Neuronal stem cell (in vitro differentiated cells): ENCODE data around the gene IFNA10.
"Not testable (repeated sequence)": the region's sequence is repeated elsewhere in the genome, so short reads cannot be mapped to it uniquely, and the experiment has no call there.

Experiments used
- DNase-seq: peaks from one replicate; pipeline ENCODE4 v3.0.0-alpha.2; 2013; ENCODE audit warnings: low spot score
- H2AFZ ChIP-seq: one replicate; pipeline ENCODE4 v1.6.1; 2013; ENCODE audit warnings: mild to moderate bottlenecking, low read length, inconsistent platforms
- H2AK5ac ChIP-seq: 2 replicates; pipeline ENCODE4 v1.6.1; 2013; ENCODE audit warnings: low read depth, mild to moderate bottlenecking, inconsistent platforms, low read length, moderate library complexity, mixed read lengths
- H2BK120ac ChIP-seq: 2 replicates; pipeline ENCODE4 v1.6.1; 2013; ENCODE audit warnings: low read depth, mild to moderate bottlenecking, inconsistent platforms, low read length, moderate library complexity, mixed read lengths
- H2BK12ac ChIP-seq: one replicate; pipeline ENCODE4 v1.6.1; 2013; ENCODE audit warnings: low read length, inconsistent platforms
- H2BK15ac ChIP-seq: 2 replicates; pipeline ENCODE4 v1.6.1; 2013; ENCODE audit warnings: mild to moderate bottlenecking, low read length, inconsistent platforms, mixed read lengths
- H2BK5ac ChIP-seq: one replicate; pipeline ENCODE4 v1.6.1; 2013; ENCODE audit warnings: inconsistent platforms, mild to moderate bottlenecking, low read length, moderate library complexity
- H3K14ac ChIP-seq: one replicate; pipeline ENCODE4 v1.6.1; 2013; ENCODE audit warnings: low read length, inconsistent platforms
- H3K18ac ChIP-seq: 2 replicates; pipeline ENCODE4 v1.6.1; 2013; ENCODE audit warnings: low read length, inconsistent platforms
- H3K23ac ChIP-seq: 2 replicates; pipeline ENCODE4 v1.6.1; 2013; ENCODE audit warnings: low read depth, mild to moderate bottlenecking, mixed read lengths, low read length, inconsistent platforms; ENCODE audit not compliant: poor library complexity
- H3K27ac ChIP-seq: replicated peaks from 3 replicates; pipeline ENCODE4 v1.5.1; 2013; ENCODE audit warnings: low read length, inconsistent platforms
- H3K27me3 ChIP-seq, 3 experiments: 2 replicates each; pipeline ENCODE4 v1.6.1; 2013; ENCODE audit warnings: low read length in 3 of 3, mild to moderate bottlenecking in 2 of 3, inconsistent platforms in 1 of 3, low read depth in 1 of 3, mixed read lengths in 1 of 3, moderate library complexity in 1 of 3; ENCODE audit not compliant: control insufficient read depth in 3 of 3, insufficient read depth in 3 of 3
- H3K36me3 ChIP-seq, 2 donors: replicated peaks in 1 of 2; 2 replicates each; pipeline ENCODE4 v1.6.1; 2013; ENCODE audit warnings: low read length in 2 of 2; ENCODE audit not compliant: control insufficient read depth in 2 of 2, insufficient read depth in 2 of 2
- H3K4ac ChIP-seq: 2 replicates; pipeline ENCODE4 v1.6.1; 2013; ENCODE audit warnings: inconsistent platforms, mild to moderate bottlenecking, low read length, moderate library complexity
- H3K4me1 ChIP-seq, 2 donors: 1 replicate in 1 of 2; 2 replicates in 1 of 2; pipeline ENCODE4 v1.6.1; 2013; ENCODE audit warnings: low read length in 2 of 2, low read depth in 1 of 2; ENCODE audit not compliant: control insufficient read depth in 2 of 2, insufficient read depth in 1 of 2
- H3K4me2 ChIP-seq: one replicate; pipeline ENCODE4 v1.6.1; 2013; ENCODE audit warnings: mild to moderate bottlenecking, low read length, inconsistent platforms; ENCODE audit not compliant: insufficient read depth, poor library complexity, severe bottlenecking
- H3K4me3 ChIP-seq, 2 donors: 2 replicates each; pipeline ENCODE4 v1.5.1; 2013; ENCODE audit warnings: low read length in 2 of 2, mild to moderate bottlenecking in 2 of 2, inconsistent platforms in 1 of 2, moderate library complexity in 1 of 2
- H3K79me1 ChIP-seq: one replicate; pipeline ENCODE4 v1.6.1; 2013; ENCODE audit warnings: low read depth, mild to moderate bottlenecking, inconsistent platforms, low read length, moderate library complexity
- H3K9ac ChIP-seq: one replicate; pipeline ENCODE4 v1.6.1; 2013; ENCODE audit warnings: mild to moderate bottlenecking, low read depth, low read length, inconsistent platforms; ENCODE audit not compliant: poor library complexity
- H3K9me3 ChIP-seq, 2 donors: replicated peaks in 1 of 2; 2 replicates each; pipeline versions ENCODE3 to v1.6.1; 2013; ENCODE audit warnings: low read length in 2 of 2, mild to moderate bottlenecking in 2 of 2, inconsistent platforms in 1 of 2, low read depth in 1 of 2, mixed read lengths in 1 of 2, moderate library complexity in 1 of 2; ENCODE audit not compliant: control insufficient read depth in 2 of 2, insufficient read depth in 1 of 2
- H4K8ac ChIP-seq: one replicate; pipeline ENCODE4 v1.6.1; 2013; ENCODE audit warnings: low read depth, mild to moderate bottlenecking, inconsistent platforms, low read length, moderate library complexity
- H4K91ac ChIP-seq: one replicate; pipeline ENCODE4 v1.6.1; 2013; ENCODE audit warnings: low read length, low read depth, mild to moderate bottlenecking, inconsistent platforms; ENCODE audit not compliant: poor library complexity
- WGBS, 2 donors: extraction: QIAGEN DNeasy Blood & Tissue Kit; methylation state at CpG; one replicate each; pipeline ENCODE4 v1.1.7; 2013; ENCODE audit warnings: missing lambda C conversion rate in 2 of 2, mixed read lengths in 1 of 2; ENCODE audit not compliant: insufficient read length in 2 of 2, insufficient replicate concordance in 1 of 2; ENCODE audit errors: extremely low coverage in 2 of 2; 5-methylcytosine and 5-hydroxymethylcytosine counted together

Gene IFNA10

GRCh38 chr9:21217211-21217610 lies 10.3 kb upstream of the IFNA10 start, which contains the start of gene IFNA16:
Gene IFNA16, minus strand, starts transcription at chr9:21217311. Its CDS starts 6 bp downstream, at chr9:21217305.
- not testable (repeated sequence) for H4K8ac ChIP-seq, H4K91ac ChIP-seq, H2AK5ac ChIP-seq, H2BK15ac ChIP-seq, H3K4me2 ChIP-seq, H3K27me3 ChIP-seq, H3K27ac ChIP-seq, H3K18ac ChIP-seq, H3K79me1 ChIP-seq, H3K9me3 ChIP-seq, H2BK5ac ChIP-seq, H3K4me1 ChIP-seq, H2BK12ac ChIP-seq, H2BK120ac ChIP-seq, H3K9ac ChIP-seq, DNase-seq, H3K4ac ChIP-seq, H3K36me3 ChIP-seq, H2AFZ ChIP-seq, H3K14ac ChIP-seq, H3K23ac ChIP-seq, H3K4me3 ChIP-seq
- no CpG with 5 or more reads among the region's 1 CpG for WGBS, 2 donors

GRCh38 chr9:21213411-21214326 lies 6.7 kb upstream of the IFNA10 start:
- H2BK120ac ChIP-seq, H4K91ac ChIP-seq, DNase-seq, H2BK5ac ChIP-seq, H3K4ac ChIP-seq, H3K23ac ChIP-seq, H3K4me2 ChIP-seq, H3K4me3 ChIP-seq, H3K14ac ChIP-seq, H3K18ac ChIP-seq, H3K79me1 ChIP-seq, H3K9ac ChIP-seq, H3K9me3 ChIP-seq, H3K36me3 ChIP-seq, H3K27ac ChIP-seq, H3K27me3 ChIP-seq, H2BK15ac ChIP-seq, H4K8ac ChIP-seq, H2BK12ac ChIP-seq, H3K4me1 ChIP-seq, H2AFZ ChIP-seq, H2AK5ac ChIP-seq: not testable (repeated sequence)
- no CpG with 5 or more reads among the region's 5 CpGs for WGBS, 2 donors

GRCh38 chr9:21212160-21212559 lies 5.2 kb upstream of the IFNA10 start:
- not testable (repeated sequence) for H3K79me1 ChIP-seq, H3K18ac ChIP-seq, H3K36me3 ChIP-seq, H2AK5ac ChIP-seq, H3K4me1 ChIP-seq, H3K9me3 ChIP-seq, H2BK120ac ChIP-seq, H4K8ac ChIP-seq, H3K23ac ChIP-seq, H2BK12ac ChIP-seq, H3K4me2 ChIP-seq, H3K27me3 ChIP-seq, H4K91ac ChIP-seq, H3K4me3 ChIP-seq, DNase-seq, H3K9ac ChIP-seq, H2AFZ ChIP-seq, H3K14ac ChIP-seq, H2BK5ac ChIP-seq, H3K4ac ChIP-seq, H3K27ac ChIP-seq, H2BK15ac ChIP-seq
- WGBS, 2 donors, result no CpG with 5 or more reads among the region's 2 CpGs

DNA sequence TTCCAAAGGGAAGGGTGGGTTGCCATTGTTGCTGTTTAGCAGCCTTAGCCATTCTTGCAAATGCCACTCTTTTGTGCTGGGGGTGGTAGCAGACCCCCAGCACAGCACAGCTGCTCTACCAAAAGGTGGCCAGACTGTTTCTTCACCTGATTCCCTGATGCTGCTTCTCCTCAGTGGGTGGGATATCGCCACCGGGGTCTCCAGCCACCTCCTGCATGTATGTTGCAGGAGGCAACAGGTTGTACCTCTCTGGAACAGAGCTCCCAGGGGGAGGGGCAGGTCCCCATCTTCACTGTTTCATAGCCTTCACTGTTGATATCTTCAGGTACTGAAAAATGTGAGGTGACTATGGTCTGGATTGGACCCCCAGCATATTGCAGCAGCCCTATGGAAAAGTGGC lies 3.8 kb upstream of the IFNA10 start:
- not testable (repeated sequence) for H3K4me1 ChIP-seq, H2BK120ac ChIP-seq, H2AK5ac ChIP-seq, H4K91ac ChIP-seq, H3K27me3 ChIP-seq, H2BK5ac ChIP-seq, H3K9ac ChIP-seq, H2BK15ac ChIP-seq, H3K9me3 ChIP-seq, H4K8ac ChIP-seq, DNase-seq, H3K14ac ChIP-seq, H3K79me1 ChIP-seq, H2AFZ ChIP-seq, H3K23ac ChIP-seq, H3K4me3 ChIP-seq, H3K4me2 ChIP-seq, H3K4ac ChIP-seq, H3K18ac ChIP-seq, H3K27ac ChIP-seq, H2BK12ac ChIP-seq, H3K36me3 ChIP-seq
- no CpG with 5 or more reads among the region's 2 CpGs for WGBS, 2 donors
